HL-60 (cell line): ENCODE measurements around the gene TMEM235.

Experiments used
- GABPA ChIP-seq: IDR thresholded peaks from 2 replicates; pipeline ENCODE4 v1.6.1; 2012; ENCODE audit warnings: low read depth
- TF ChIP-seq, protein P1 (sequence below): IDR thresholded peaks from one replicate; pipeline ENCODE4 v1.5.1; 2011; ENCODE audit warnings: low read length, control low read depth, inconsistent platforms; ENCODE audit not compliant: insufficient read depth

DNA sequence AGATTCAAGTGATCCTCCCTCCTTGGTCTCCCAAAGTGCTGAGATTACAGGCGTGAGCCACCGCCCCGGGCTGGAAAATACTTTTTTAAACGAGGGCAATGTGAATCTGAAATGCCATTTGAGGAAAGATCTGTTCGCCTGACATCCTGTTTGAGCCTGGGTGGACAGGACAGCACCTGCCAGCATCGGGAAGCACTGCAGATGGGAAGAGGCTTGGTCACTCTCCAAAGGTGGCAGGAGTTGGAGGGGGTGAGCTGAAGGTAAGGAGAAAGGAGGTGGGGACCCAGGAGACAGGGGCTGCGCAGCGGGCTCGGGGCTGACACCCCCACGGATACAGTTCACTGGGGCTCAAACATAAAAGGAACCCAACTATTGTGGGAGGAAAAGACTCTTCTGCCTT is 21.3 kb upstream of the TMEM235 start:
- TF ChIP-seq, protein P1, sequence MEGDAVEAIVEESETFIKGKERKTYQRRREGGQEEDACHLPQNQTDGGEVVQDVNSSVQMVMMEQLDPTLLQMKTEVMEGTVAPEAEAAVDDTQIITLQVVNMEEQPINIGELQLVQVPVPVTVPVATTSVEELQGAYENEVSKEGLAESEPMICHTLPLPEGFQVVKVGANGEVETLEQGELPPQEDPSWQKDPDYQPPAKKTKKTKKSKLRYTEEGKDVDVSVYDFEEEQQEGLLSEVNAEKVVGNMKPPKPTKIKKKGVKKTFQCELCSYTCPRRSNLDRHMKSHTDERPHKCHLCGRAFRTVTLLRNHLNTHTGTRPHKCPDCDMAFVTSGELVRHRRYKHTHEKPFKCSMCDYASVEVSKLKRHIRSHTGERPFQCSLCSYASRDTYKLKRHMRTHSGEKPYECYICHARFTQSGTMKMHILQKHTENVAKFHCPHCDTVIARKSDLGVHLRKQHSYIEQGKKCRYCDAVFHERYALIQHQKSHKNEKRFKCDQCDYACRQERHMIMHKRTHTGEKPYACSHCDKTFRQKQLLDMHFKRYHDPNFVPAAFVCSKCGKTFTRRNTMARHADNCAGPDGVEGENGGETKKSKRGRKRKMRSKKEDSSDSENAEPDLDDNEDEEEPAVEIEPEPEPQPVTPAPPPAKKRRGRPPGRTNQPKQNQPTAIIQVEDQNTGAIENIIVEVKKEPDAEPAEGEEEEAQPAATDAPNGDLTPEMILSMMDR = no peak
- no peak for TF ChIP-seq GABPA
